Naive B cell (primary cell): ENCODE results near the gene MTA1. TPM values are rescaled to one million over a fixed set of nuclear protein-coding genes. Genes with fewer than 3 reads are reported as not detected.
A peak's percentile ranks its signal among the peaks of the same experiment; 100 is the strongest.

Experiments used
- ATAC-seq, 2 donors: fragments of 150-1000 bp; cut with Tn5 transposase; 2 replicates each; pipeline ENCODE4 v1.10.0; 2021; ENCODE audit warnings: low read depth in 2 of 2, mild to moderate bottlenecking in 2 of 2, moderate library complexity in 2 of 2
- DNase-seq: peaks from one replicate; pipeline ENCODE4 v3.0.0; 2022
- H3K27ac Mint-ChIP-seq, 6 donors: one replicate each; pipeline ENCODE4 v1.8.0; 2020 to 2022; ENCODE audit warnings: mild to moderate bottlenecking in 6 of 6, mixed read lengths in 6 of 6, moderate library complexity in 5 of 6, inconsistent platforms in 2 of 6
- H3K27me3 Mint-ChIP-seq, 3 donors: one replicate each; pipeline ENCODE4 v1.8.0; 2021 to 2022; ENCODE audit warnings: mixed read lengths in 3 of 3, mild to moderate bottlenecking in 1 of 3
- H3K36me3 Mint-ChIP-seq, 2 donors: one replicate each; pipeline ENCODE4 v1.8.0; 2020 to 2022; ENCODE audit warnings: mixed read lengths in 2 of 2, inconsistent platforms in 1 of 2, mild to moderate bottlenecking in 1 of 2
- H3K4me1 Mint-ChIP-seq, 3 donors: one replicate each; pipeline ENCODE4 v1.8.0; 2020 to 2022; ENCODE audit warnings: mixed read lengths in 3 of 3, inconsistent platforms in 1 of 3, mild to moderate bottlenecking in 1 of 3, moderate library complexity in 1 of 3
- H3K4me3 Mint-ChIP-seq, 8 donors: one replicate each; pipeline ENCODE4 v1.8.0; 2020 to 2022; ENCODE audit warnings: mild to moderate bottlenecking in 8 of 8, mixed read lengths in 8 of 8, moderate library complexity in 8 of 8, inconsistent platforms in 2 of 8
- H3K9me3 Mint-ChIP-seq, 7 donors: one replicate each; pipeline ENCODE4 v1.8.0; 2020 to 2022; ENCODE audit warnings: mixed read lengths in 7 of 7, mild to moderate bottlenecking in 5 of 7, inconsistent platforms in 2 of 7, moderate library complexity in 1 of 7
- polyA plus RNA-seq, 6 donors: library from polyadenylated mRNA; unstranded; fragments of 300-500 nt; fragmentation: Illumina TruSeq; gene quantifications; one replicate each; pipeline ENCODE4 v1.2.3, GENCODE V29; 2021; ENCODE audit warnings: low read depth in 6 of 6

The MTA1 gene
- polyA plus RNA-seq, 6 donors from 2014 or later: 3.3 to 6.3 (median 4.7) TPM

DNA sequence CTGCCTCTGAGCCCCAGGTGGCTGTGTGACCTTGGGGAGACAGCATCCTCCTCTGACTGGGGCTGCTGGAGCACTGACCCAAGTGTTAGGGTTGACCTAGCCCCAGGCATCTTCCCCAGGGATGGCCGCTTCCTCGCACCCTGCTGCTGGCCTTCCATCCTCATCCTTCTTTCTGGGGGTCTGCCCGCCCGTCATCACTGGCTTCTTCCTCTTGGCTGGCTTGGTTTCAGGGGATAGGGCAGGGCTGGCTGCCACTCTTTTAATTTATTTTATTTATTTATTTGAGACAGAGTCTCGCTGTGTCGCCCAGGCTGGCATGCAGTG is 74.9 kb downstream of the MTA1 start:
- H3K36me3 Mint-ChIP-seq: no peaks in the 10 kb centered on the region
- no peak overlapping the region for H3K4me3 Mint-ChIP-seq
- H3K9me3 Mint-ChIP-seq: no peaks in the 10 kb centered on the region
- no peak for ATAC-seq
- H3K4me1 Mint-ChIP-seq: peaks cover 6 to 10% (median 8%) of the 10 kb centered on the region in 3 donors
- peak overlapping the region in 1 of 6 donors; percentile 61 for H3K27ac Mint-ChIP-seq
- DNase-seq: no peak
- no peaks in the 10 kb centered on the region for H3K27me3 Mint-ChIP-seq

DNA sequence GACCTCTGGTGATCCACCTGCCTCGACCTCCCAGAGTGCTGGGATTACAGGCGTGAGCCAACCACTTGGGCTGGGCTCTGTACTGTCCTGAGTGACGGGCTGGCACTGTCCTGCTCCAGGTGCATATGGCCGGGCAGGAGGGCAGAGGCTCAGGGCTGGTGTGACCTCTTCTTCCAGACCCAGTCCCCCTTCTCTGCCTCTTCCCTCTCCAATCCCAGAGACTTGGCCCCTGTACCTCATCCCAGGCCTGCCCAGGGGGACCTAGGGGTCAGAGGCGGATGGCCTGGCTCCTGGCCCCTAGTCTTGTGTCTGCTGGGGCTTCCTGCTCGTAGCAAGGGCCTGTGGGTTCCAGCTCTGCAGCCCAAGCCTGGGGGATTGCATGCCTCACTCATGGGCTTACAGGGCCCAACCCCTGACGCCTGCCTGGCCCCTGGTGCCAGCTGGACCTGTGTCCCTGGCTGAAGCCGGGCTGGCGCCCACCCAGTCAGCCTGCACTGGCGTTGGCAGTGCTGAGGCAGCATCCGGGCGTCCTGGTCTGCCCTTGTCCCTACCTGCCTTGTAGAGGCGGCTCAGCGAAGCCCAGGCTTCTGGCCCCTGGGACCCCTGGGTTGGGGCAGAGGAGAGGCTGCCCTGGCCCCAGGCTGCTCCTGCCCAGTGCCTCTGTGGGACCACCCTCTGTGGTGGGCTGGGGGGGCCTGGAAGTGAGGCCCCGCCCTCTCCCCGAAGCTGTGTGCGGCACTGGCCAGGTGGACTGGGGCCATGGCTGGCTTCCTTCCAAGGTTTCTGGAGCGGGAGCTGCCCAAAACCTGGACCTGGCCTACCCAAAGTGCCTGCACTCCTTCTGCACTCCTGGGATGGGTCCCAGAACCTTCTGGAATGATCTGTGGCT is 75.7 kb downstream of the MTA1 start:
- H3K9me3 Mint-ChIP-seq: no peaks in the 10 kb centered on the region
- H3K27ac Mint-ChIP-seq: peak overlapping the region in 1 of 6 donors; percentile 61
- DNase-seq (no peak), ATAC-seq (no peak)
- H3K36me3 Mint-ChIP-seq: no peaks in the 10 kb centered on the region
- H3K27me3 Mint-ChIP-seq: no peaks in the 10 kb centered on the region
- H3K4me1 Mint-ChIP-seq: peaks cover 4 to 7% (median 6%) of the 10 kb centered on the region in 3 donors
- peak overlapping the region in 1 of 8 donors; percentile 37 for H3K4me3 Mint-ChIP-seq

DNA sequence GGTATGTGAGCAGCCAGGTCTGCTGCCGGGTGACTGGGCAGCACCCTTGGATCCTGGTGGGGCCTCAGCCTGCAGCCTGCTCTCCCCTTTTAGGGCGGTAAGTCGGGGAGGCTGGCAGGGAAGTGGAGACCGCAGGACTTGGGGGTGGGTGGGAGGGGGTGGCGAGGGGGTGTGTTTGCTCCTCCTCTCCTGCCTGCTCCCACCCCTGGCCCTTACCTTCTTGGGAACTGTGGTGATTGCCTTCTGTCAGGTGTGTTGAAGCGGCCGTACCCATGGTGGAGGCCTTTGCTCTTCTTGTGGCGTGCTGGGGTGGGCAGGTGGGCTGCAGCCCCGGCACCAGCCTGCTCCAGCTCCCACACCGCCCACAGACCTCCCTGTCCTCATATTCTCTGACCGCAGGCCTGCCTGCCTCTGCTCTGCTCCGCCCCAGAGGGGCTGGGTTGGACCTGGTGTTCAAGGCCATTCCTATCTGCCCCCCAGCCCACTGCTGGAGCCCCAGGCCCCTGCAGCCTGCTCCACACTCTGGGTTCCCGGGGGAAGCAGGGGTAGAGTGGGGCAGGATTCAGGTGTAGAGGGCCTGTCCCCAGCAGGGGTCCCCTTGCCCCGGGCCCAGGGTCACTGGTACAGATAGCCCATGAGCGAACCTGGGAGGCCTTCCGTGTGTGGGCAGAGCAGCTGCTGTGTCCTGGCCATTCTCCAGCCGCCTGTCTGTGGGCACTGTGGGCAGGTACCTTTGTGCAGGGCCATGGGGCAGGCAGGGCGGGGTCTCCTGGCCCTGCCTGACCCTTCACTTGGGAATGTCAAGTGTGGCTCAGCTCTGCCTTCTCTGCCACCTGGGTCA is 76.6 kb downstream of the MTA1 start:
- no peaks in the 10 kb centered on the region for H3K9me3 Mint-ChIP-seq
- H3K27me3 Mint-ChIP-seq: no peaks in the 10 kb centered on the region
- ATAC-seq: no peak
- H3K4me1 Mint-ChIP-seq: peaks cover 4 to 7% (median 6%) of the 10 kb centered on the region in 3 donors
- DNase-seq: no peak
- H3K36me3 Mint-ChIP-seq: no peaks in the 10 kb centered on the region
- no peak overlapping the region for H3K27ac Mint-ChIP-seq
- no peak overlapping the region for H3K4me3 Mint-ChIP-seq

DNA sequence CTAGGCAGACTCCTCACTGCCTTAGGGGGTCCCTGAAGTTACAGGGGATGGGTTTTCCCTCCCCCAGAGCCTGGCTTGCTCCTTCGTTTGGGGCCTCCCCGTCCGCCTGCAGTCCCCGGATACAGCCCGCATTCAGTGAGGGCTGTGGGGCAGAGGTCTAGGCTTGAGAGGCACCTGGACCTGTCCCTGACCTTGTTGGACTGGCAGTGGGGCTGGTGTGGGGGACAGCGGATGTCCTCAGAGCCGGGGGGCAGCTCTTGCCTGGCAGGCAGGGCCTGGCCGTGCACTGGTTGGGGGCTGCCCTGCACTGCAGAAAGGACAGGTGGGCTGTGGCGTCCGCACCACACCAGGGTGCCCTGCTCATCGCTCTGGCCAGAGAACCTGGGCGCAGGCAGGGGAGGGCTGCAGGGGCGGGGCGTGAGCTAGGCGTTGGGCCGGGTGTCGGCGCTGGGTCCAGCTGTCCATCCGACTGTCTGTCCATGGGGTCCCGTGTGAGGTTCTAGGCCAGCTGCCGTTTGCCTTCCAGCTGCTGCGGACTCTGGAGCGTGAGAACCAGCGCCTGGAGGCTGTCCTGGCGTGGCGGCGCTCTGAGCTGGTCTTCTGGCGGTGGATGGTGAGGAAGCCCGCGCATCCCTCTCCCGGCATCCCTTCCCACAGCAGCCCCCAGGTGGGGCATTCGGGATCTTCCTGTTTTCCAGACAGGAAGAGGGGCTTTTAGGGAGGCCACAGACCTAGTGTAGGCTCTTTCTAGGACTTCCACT is 77.4 kb downstream of the MTA1 start:
- H3K4me3 Mint-ChIP-seq: peak overlapping the region in 1 of 8 donors; percentile 10
- peaks cover 0 to 1% (median 0%) of the 10 kb centered on the region in 3 donors for H3K4me1 Mint-ChIP-seq
- no peaks in the 10 kb centered on the region for H3K36me3 Mint-ChIP-seq
- H3K9me3 Mint-ChIP-seq: no peaks in the 10 kb centered on the region
- H3K27me3 Mint-ChIP-seq: no peaks in the 10 kb centered on the region
- H3K27ac Mint-ChIP-seq: peak overlapping the region in 1 of 6 donors; percentile 61
- no peak for ATAC-seq
- DNase-seq: no peak

DNA sequence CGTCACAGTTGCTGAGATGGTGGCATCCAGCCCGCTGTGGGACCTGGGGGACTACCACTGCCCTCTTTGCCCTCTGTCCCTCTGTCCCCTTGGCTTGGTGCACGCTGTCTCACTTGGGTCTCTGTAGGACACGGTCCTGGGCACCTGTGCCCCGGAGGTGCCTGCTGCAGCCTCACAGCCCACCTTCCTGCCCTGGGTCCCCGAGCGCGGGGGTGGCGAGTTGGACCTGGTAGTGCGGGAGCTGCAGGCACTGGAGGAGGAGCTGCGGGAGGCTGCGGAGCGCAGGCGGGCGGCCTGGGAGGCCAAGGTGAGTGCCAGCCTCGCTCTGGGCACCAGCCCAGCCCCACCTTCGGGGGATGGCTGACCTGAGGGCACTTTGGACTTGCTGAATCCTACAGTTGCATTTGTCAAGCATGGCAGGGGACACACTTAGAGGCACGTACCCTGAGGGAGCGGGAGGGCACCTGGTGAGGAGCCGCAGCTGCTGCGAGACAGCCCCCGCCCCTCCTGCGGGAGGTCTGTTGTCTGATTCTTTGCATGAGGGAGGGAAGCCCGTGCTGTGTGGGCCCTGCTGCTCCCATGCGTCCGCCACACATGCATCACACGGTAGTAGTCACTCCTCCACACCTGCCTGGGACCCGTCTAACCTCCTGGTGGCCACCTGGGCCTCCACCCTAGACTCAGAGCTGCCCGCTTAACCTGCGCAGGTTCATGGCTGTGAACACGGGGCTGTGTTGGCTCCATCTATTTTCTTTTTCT is 78.2 kb downstream of the MTA1 start:
- Mint-ChIP-seq H3K9me3 (no peaks in the 10 kb centered on the region), H3K4me1 (peaks cover 0 to 4% (median 0%) of the 10 kb centered on the region in 3 donors), H3K36me3 (no peaks in the 10 kb centered on the region), H3K27ac (peak overlapping the region in 1 of 6 donors; percentile 61), H3K27me3 (peaks cover 0 to 5% (median 4%) of the 10 kb centered on the region in 3 donors), H3K4me3 (no peak overlapping the region)
- no peak for ATAC-seq
- DNase-seq: no peak

DNA sequence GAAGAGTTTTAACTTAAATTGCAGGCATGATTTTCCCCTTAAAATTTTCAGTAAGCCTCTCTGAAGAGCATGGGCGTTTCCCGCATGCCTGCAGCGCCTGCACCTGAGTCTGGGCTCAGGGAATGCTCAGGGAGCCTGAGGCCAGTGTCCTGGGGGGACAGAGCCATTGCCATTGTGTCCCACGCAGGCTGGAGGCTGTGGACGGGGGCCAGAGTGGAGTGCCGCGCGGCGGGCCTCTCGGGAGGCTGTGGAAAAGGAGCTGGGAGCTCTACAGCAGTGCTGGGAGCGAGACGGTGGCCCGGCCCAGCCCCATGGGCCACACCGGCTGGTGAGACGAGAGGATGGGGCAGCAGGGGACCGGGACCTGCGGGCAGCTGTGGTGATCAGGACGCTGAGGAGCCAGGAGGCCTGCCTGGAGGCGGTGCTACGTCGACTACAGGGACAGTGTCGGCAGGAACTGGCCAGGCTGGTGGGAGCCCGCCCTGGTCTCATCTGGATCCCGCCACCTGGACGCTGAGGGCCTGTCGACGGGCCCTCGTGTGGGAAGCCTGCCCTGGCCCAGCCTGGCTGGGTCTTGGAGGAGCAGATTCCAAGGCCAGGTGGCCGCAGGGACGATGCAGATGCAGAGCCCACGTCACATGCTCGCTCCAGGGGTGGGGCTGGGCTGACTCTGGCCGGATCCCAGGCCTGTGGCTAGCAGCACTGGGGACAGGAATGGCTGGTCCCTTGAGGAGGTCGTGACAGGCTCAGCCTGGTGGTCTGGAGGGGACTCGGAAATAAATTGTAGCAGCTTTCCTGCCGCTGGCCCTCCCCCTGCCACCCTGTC is 79.0 kb downstream of the MTA1 start:
- Mint-ChIP-seq H3K36me3 (no peaks in the 10 kb centered on the region), H3K27ac (peak overlapping the region in 1 of 6 donors; percentile 61), H3K9me3 (no peaks in the 10 kb centered on the region), H3K4me1 (peaks cover 0 to 4% (median 0%) of the 10 kb centered on the region in 3 donors), H3K4me3 (no peak overlapping the region), H3K27me3 (peaks cover 0 to 8% (median 5%) of the 10 kb centered on the region in 3 donors)
- ATAC-seq (no peak), DNase-seq (no peak)

DNA sequence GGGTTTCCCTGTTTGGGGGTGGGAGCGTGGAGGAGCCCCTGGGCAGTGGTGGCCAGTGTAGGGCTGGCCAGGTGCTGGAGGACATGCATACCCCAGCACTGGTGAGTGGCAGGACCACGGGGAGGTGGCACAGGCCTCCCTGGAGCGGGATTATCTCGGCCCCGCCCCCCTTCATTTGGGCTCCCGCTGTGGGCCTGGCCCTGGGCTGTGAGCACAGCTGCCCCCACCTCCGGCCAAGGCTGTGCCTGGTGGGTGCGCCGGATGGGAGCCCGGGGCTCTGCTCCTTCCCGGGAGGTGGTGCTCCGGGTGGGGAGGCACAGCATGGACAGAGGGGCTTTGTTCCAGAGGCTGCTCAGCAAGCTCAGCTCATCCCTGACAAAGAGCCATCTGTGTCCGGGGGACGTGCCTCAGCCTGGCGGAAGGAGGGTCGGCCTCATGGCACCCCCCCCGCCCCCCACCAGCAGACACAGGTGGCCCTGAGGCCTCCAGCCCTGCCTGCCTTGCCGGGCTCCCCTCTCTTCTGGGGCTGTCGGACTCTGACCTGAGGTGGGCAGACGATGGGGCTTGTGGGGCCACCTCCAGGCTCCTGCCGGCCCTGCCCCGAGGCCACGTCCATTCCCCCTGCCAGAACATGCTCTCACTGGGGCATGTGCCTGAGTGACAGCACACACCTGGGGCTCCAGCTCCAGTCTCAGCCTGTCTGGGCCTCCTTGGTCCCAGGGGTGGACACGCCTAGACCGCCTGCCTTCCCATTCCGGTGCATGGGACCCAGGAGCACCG is 79.8 kb downstream of the MTA1 start:
- Mint-ChIP-seq H3K27me3 (peaks cover 0 to 8% (median 5%) of the 10 kb centered on the region in 3 donors), H3K4me1 (peaks cover 0 to 4% (median 0%) of the 10 kb centered on the region in 3 donors), H3K27ac (peak overlapping the region in 1 of 6 donors; percentile 61), H3K4me3 (no peak overlapping the region), H3K9me3 (no peaks in the 10 kb centered on the region), H3K36me3 (no peaks in the 10 kb centered on the region)
- DNase-seq (no peak), ATAC-seq (no peak)

DNA sequence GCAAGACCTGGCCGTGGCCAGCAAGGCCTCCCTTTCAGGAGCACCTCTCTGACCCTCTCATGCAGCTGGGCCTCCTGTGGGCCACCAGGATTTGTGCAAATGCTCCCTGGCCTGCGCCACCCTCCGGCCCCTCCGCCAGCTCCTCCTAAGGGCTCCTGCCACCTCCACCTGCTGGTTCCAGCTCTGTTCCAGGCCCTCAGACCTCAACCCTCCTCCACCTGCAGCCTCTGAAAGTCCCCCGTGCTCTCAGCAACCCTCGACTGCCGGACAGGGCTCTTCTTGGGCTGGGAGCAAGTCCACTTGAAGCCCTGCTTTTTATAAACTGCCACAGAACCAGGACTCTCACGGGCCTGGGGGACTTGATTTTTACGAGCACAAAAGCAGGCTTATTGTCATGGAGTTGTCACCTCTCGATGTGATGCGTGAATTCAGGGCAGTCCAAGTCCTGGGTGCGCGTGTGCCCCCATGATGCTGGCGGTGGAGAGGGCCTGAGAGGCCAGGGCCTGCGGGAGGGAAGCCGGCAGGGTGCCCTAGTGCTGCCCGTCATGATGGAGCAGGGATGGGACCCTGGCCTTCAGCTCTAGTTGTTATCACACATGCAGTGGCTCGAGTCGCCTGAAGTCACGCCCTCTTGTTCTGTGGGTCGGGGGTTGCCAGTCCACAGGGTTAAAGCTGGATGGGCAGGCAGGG is 80.6 kb downstream of the MTA1 start:
- Mint-ChIP-seq H3K27ac (peak overlapping the region in 2 of 6 donors; percentile 33 to 54), H3K9me3 (no peaks in the 10 kb centered on the region), H3K27me3 (peaks cover 0 to 8% (median 5%) of the 10 kb centered on the region in 3 donors), H3K4me3 (no peak overlapping the region), H3K36me3 (no peaks in the 10 kb centered on the region), H3K4me1 (peaks cover 0 to 4% (median 0%) of the 10 kb centered on the region in 3 donors)
- DNase-seq: no peak
- no peak for ATAC-seq

DNA sequence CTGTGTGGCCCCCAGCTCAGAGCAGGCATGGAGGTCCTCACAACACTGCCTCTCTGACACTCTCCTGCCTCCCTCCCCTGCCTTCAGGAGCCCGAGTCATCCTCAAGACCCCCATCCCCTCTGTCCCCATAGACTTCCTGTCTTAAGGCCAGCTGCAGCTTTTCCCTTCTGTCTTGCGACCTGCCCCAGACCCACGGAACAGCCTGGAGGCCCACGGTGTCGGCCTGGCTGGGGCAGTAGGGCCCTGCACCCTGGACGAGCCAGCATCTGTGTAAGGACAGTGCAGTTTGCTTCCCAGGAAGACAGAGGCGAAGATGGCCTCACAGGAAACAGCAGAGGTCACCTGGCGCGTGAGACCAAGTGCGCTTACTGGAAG is 81.1 kb downstream of the MTA1 start:
- Mint-ChIP-seq H3K4me3 (no peak overlapping the region), H3K4me1 (peaks cover 0 to 4% (median 0%) of the 10 kb centered on the region in 3 donors), H3K27me3 (peaks cover 0 to 8% (median 5%) of the 10 kb centered on the region in 3 donors), H3K27ac (peak overlapping the region in 1 of 6 donors; percentile 54), H3K36me3 (no peaks in the 10 kb centered on the region), H3K9me3 (no peaks in the 10 kb centered on the region)
- no peak for DNase-seq
- ATAC-seq: no peak

DNA sequence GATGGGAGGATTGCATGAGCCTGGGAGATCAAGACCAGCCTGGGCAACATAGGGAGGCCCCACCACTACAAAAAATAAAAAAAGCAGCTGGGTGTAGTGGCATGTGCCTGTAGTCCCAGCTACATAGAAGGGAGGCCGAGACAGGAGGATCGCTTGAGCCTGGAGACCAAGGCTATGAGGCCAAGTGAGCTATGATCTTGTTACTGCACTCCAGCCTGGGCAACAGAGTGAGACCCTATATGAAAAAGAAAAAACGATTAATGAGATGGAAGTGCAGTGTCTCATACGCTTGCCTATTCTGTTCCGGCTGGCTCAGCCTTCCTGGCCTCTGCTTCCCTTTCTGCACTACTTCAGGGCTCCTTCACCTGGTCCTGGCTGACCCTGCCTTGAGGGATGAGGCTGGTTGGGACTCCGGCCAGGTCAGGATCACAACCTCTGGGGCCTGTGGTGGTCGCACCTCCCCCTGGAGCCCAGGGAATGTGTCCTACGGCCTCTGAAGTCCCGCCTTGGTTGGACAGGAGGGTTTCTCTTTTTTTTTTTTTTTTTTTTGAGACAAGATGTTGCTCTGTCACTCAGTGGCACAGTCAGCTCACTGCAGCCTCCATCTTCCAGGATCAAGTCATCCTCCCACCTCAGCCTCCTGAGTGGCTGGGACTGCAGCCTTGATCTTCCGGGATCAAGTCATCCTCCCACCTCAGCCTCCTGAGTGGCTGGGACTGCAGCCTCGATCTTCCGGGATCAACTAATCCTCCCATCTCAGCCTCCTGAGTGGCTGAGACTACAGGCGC is 82.1 kb downstream of the MTA1 start:
- H3K4me3 Mint-ChIP-seq: no peak overlapping the region
- no peaks in the 10 kb centered on the region for H3K36me3 Mint-ChIP-seq
- H3K4me1 Mint-ChIP-seq: peaks cover 0 to 4% (median 0%) of the 10 kb centered on the region in 3 donors
- DNase-seq (no peak), ATAC-seq (no peak)
- peak overlapping the region in 1 of 6 donors; percentile 53 for H3K27ac Mint-ChIP-seq
- H3K27me3 Mint-ChIP-seq: peaks cover 0 to 8% (median 5%) of the 10 kb centered on the region in 3 donors
- H3K9me3 Mint-ChIP-seq: no peaks in the 10 kb centered on the region
